Stimulated activated CD4-positive, alpha-beta T cell treated with anti-CD3 and anti-CD28 coated beads, TNF-alpha, amount 100 ng/mL, for 4 hours (primary cell): Measurements from ENCODE around the gene PRR18.

ENCODE experiments used
- DNase-seq, 3 experiments: peaks; one replicate each; pipeline ENCODE4 v3.0.0-alpha.2; 2020; ENCODE audit warnings: low read depth in 3 of 3

Gene PRR18

GRCh38 chr6:166333172-166333995, 25.2 kb upstream of the PRR18 start:
- DNase-seq, result no peak

- no peak for DNase-seq
Measured at GRCh38 chr6:166331503-166332415, 23.6 kb upstream of the PRR18 start.

DNA sequence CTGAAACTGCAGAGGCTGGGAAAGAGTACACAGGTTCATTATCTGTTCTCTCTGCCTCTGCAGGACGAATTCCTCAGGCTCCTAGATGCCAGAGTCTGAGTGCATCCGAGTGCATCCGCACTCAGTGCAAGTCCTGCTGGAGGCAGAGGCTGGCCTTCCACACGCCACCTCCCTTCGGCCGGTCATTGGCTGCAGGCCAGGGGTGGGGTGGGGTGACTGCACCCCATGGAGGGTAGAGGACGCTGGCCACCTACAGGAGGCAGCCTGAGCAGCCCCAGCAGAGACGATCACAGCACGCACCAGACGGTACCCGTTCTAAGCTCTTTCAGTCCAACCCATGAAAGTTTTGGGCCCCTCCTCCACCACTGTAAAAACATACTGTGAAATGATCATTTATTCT, 22.4 kb upstream of the PRR18 start:
- DNase-seq, result no peak

GRCh38 chr6:166325383-166326042, 17.3 kb upstream of the PRR18 start:
- DNase-seq, result no peak

DNA sequence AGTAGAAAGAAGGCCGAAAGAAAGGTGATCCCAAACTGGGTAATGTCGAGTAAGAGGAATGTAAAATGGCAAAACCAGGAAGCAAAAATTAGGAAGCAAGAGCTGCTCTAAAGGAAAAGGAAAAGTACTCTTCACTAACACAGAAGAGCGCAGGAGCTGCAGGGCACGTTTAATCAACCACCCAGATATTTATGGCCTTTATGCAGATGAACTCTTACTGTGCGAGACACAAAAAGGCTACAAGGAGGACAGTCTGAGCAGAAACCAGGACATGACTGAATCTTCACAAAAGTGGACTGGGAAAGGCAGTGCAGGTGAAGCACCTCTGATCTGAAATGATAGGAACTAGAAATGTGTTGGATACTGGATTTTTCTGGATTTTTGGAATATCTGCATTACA, 15.2 kb upstream of the PRR18 start:
- no peak for DNase-seq

- no peak for DNase-seq
Measured at GRCh38 chr6:166318649-166319600, 10.7 kb upstream of the PRR18 start.

DNA sequence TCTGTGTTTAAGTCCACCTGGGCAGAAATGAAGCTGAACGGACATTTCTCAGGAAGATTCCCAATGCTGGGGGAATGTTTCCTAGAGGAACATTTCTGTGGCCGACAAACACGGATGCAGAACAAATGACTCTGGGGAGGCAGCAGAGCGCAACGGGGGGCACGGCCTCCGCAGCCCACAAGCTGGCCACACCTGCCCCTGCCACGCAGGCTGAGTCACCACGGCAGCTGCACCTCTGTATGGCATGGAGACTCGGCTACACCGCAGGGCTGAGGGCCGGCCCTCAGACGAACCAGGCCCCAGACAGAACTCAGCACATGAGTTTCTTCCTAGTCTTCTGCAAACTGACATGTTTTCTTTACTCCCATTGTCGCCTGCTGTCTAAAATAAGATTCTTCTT, 10.0 kb upstream of the PRR18 start:
- no peak for DNase-seq

DNA sequence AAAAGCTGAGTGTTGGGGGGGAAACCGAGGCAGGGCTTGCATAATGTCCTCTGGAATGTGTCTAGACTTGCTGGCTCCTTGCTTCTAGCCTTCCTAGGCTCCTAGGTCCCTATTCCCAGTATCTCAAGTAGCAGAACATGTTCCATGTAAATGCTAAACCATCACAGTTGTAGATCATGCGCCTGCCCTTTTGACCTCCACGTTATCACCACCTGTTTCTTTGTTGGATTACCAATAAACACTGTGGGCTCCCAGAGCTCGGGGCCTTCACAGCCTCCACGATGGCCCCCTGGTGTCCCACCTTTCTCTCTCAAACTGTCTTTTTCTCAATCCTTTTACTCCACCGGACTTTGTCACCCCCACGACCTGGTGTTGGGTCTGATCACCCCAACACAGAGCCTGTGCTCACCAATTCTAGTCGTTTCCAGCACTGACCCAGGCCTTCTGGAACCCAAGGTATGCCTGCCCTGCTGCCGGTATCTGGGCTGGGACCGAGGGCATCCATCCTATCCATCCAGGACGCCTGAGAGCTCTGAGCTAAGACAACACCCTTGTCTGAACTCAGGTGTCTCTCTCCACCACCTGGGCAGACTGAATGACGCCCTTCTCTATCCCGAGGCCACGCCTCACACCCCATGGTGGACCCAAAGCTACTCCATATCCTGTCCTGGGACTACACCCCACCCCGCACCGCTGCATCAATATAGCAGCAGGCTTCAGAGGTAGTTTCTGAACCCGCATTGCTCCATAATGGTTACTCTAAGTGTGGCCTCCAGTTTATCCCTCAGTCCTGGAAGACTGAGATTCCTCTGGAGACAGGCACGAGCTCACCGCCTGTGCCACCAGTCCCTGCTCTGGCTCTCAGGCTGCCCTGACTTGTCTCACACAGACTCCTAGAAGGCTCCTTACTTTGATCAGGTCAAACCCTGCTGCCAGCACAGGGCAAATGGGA, 9.3 kb upstream of the PRR18 start:
- DNase-seq, result no peak

GRCh38 chr6:166315436-166315835, 7.2 kb upstream of the PRR18 start:
- DNase-seq, result no peak

DNA sequence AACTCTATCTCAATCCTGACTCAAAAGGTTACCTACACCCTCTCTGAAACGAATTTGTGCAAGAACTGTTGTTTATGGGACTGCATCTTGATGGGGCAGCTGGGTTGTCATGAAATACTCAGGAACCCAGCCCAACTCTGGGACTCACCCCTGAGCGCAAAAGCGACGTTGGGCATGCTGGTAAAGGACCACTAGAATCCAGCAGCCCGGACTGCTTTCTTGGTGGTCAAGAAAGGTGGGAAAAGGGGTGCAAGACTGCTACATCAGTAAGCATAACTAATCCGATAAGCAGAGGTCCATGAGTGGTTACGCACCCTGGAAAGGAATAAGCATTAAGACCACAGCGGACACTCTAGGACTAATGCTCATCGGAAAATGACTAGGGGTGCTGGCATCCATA, 6.3 kb upstream of the PRR18 start:
- DNase-seq, result no peak

DNA sequence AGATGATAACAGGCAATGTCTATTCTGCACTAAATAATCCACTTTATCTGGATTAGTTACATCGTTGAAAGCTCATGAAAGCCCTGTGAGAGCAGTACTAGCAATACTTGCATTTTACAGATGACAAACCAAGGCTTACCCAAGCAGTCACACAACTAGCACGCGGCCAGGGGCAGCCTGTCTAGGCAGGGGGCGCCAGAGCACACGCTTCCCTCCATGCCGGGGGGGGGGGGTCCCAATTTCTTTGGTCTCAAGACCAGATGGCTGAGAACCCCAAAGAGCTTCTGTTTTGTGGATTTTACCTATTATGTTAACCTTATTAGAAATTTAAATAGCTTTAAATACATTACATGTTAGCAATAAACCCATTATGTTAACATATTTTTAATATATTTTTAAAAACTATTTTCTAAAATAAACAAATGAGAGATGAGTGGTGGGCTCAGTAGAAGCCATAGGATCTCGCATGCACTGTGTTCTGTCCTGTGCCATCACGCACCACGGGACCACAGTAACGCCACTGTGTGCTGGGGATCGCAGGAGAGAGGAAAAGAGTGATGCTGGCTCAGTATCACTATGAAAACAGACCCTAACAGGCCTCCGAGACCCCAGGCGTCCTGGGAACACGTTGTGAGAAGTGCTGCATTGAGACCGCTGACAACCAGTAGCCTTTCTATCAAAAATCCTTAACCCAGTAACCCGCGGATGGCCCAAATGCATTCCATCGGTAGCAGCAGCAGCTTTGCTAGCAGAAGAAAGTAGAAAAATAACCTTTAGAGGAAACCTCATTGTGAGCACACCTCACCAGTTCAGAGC, 5.3 kb upstream of the PRR18 start:
- no peak for DNase-seq

GRCh38 chr6:166312832-166313231, 4.6 kb upstream of the PRR18 start:
- DNase-seq, result no peak

DNA sequence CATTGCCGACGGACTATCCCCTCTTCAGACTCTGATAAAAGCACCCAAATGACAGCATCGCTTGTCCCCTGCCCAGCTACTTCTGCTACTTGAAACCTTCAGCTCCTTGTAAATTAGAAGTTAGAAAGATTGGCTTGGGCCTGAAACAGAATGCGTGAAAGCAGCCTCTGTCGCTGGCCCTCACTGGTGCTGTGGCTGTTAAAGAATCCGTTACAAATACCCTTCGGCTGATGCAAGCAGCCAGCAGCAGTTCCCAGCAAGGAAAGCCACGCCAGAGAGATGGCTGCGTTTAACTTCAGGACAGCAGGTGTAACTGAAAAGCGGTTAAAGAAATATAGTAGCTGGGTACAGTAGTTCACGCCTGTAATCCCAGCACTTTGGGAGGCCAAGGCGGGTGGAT, 2.4 kb upstream of the PRR18 start:
- DNase-seq, result no peak

DNA sequence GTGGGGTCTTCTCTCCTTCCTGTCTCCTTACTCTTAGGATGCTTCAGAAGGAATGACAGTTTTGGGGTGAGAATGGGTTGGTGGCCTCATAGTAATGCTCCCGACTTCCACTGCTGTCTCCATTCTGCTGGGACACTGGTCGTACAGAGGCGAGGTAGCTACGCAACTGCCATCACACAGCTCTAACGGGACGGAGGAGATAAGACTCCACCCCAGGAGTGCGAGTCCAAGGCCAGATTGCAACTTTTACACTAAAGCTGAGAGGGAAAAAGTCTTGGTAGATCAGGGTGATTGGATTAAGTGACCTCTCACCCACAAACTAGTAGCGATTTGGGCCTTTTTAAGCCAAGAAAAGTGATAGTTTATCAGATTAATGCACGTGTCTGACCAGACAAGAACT, 1.8 kb upstream of the PRR18 start:
- DNase-seq, result no peak

GRCh38 chr6:166308769-166309589, 787 bp upstream of the PRR18 start:
- DNase-seq, result no peak

DNA sequence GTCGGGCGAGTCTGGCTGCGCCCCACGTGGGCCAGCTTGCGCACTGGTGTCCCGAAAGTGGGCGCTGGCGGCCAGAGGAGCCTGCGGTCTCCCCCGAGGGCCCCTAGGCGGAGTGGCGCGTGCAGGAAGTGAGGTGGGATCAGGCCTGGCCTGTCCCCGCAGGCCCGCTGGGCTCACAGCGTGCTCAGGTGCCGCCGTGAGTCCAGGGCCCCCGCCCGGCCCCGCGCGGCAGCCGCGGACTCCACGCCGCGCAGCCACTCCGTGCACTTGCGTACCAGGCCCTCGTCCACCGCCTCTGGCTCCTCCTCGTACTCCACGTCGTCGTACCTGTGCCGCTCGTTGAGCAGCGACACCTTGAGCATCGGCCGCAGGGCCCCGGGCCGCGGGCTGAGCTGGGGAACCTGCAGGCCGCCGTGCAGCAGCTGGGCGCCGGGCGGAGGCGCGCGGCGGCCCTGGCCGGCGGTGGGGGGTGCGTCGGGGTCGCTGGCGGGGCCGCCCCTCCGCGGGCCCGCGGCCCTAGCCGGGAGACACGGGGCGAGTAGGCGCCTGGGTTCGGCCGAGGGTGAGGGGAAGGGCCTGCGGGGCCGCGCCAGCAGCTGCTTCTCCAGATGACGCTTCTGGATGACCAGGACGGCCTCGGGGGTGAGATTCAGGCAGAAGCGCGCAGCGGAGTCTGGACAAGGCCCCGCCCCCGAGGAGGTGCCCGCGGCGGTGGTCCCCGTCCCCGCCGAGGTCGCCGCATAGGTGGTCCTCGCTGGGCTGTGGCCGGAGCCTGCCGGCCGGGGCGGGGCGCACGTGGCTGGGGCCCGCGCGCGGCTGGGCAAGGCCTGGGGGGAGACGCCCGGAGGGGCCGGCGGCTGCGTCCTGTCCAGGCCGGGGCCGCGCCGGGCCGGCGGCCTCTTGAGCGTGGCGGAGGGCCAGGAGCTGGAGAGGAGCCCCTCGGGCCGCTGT, 835 bp downstream of the PRR18 start:
- no peak for DNase-seq

DNA sequence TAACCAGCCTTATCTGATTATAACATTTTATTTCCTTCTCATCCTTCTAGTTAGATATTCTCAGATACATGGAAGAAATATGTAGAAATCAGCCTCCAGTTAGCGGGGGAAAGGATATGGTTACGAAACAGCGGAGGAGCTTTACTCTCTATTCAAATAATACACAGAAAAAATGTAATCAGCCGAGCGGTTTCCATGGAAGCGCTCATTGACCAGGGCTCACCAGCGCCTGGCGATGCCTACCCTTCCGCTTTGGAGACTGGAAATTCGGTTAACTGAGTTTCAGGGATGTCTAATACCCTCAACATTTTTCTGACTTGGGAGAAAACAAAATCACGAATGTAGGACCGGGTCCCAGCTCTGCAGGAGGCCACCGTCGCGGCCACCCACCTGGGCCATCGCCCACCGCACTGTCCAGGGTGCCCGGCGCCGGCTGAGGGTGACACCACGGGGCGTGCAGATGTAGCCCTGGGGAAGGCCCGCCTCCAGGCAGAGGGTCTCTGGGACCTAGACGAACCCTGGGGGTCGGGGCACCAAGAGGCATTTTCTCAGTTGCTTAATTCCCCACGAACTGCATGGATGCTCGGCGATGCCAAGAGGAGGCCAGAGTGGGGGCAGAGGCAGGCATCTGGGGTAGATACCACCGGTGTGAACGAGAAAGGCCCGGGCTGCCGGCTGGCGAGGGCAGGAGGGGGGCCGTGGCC, 1.7 kb downstream of the PRR18 start:
- no peak for DNase-seq
